ENCODE results near the gene GCN1.

GCN1 gene

GRCh38 chr12:120190386-120190785 is 4.1 kb downstream of the GCN1 start:
- Histone ChIP-seq H3K9ac (ENCODE audit: low read depth, low read length, poor library complexity, severe bottlenecking) (no peak overlapping the region), H3K9me3 (ENCODE audit: insufficient read depth, low read depth, low read length) (no peaks in the 10 kb centered on the region), H3F3A (ENCODE audit: low read depth) (no peaks in the 10 kb centered on the region), H3K9me2 (replicated peaks; ENCODE audit: low read depth, low read length) (no peaks in the 10 kb centered on the region), H3K4me3 (ENCODE audit: low read length, poor library complexity, severe bottlenecking) (no peak overlapping the region), H2AFZ (ENCODE audit: low read length) (no peak overlapping the region), H3K36me3 (ENCODE audit: insufficient read depth, low read length) (peaks cover 42% of the 10 kb centered on the region; the same call in 1 of the 2 replicates), H3K4me1 (ENCODE audit: insufficient read depth, low read length, poor library complexity, severe bottlenecking) (peaks cover 18% of the 10 kb centered on the region), H4K20me1 (ENCODE audit: insufficient read depth, low read length, poor library complexity, severe bottlenecking) (peaks cover 32% of the 10 kb centered on the region), H3K27me3 (ENCODE audit: insufficient read depth, low read length, poor library complexity, severe bottlenecking) (no peaks in the 10 kb centered on the region), H3K4me2 (ENCODE audit: low read depth, low read length, poor library complexity, severe bottlenecking) (no peak overlapping the region), H3K79me2 (ENCODE audit: insufficient read depth, low read length) (peaks cover 57% of the 10 kb centered on the region)
- no peak for TF ChIP-seq CTCF (conservative IDR thresholded peaks at IDR 0.05; ENCODE audit: low read length)
- TF ChIP-seq EZH2phosphoT487 (IDR thresholded peaks at IDR 0.05; ENCODE audit: borderline replicate concordance), result no peak

- no peaks in the 10 kb centered on the region for H3K9me2 ChIP-seq (replicated peaks; ENCODE audit: low read depth, low read length)
- TF ChIP-seq EZH2phosphoT487 (IDR thresholded peaks at IDR 0.05; ENCODE audit: borderline replicate concordance), result no peak
- no peak for TF ChIP-seq CTCF (conservative IDR thresholded peaks at IDR 0.05; ENCODE audit: low read length)
- no peak overlapping the region for H2AFZ ChIP-seq (ENCODE audit: low read length)
- H3K79me2 ChIP-seq (ENCODE audit: insufficient read depth, low read length), result peaks cover 28% of the 10 kb centered on the region
- H3K9me3 ChIP-seq (ENCODE audit: insufficient read depth, low read depth, low read length), result no peaks in the 10 kb centered on the region
- H4K20me1 ChIP-seq (ENCODE audit: insufficient read depth, low read length, poor library complexity, severe bottlenecking), result peaks cover 22% of the 10 kb centered on the region
- H3K9ac ChIP-seq (ENCODE audit: low read depth, low read length, poor library complexity, severe bottlenecking), result no peak overlapping the region
- no peak overlapping the region for H3K4me3 ChIP-seq (ENCODE audit: low read length, poor library complexity, severe bottlenecking)
- H3K4me1 ChIP-seq (ENCODE audit: insufficient read depth, low read length, poor library complexity, severe bottlenecking), result peaks cover 6% of the 10 kb centered on the region
- no peak overlapping the region for H3K4me2 ChIP-seq (ENCODE audit: low read depth, low read length, poor library complexity, severe bottlenecking)
- no peaks in the 10 kb centered on the region for H3K27me3 ChIP-seq (ENCODE audit: insufficient read depth, low read length, poor library complexity, severe bottlenecking)
- peaks cover 76% of the 10 kb centered on the region; the same call in 1 of the 2 replicates for H3K36me3 ChIP-seq (ENCODE audit: insufficient read depth, low read length)
- H3F3A ChIP-seq (ENCODE audit: low read depth), result no peaks in the 10 kb centered on the region
Observed at GRCh38 chr12:120186654-120187053, 7.9 kb downstream of the GCN1 start.

DNA sequence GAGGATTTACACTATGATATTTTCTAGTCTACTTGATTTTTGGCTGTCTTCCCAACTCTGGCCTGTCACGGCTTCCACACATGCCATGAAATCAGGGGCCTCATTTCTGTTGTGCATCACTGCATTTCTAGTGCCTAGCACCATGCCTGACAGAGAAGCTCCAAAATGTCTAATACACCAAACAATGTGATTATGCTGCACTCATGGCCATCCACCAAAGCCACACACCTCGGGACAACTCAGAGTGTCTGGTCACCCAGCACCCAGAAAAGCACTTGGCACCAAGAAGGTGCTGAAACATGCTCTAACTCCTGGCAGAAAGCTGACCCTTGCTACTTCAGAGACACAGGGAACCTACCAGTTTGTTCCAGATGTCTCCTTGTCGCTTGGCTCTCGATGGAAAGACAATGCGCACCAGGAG is 11.3 kb downstream of the GCN1 start:
- no peaks in the 10 kb centered on the region for H3K27me3 ChIP-seq (ENCODE audit: insufficient read depth, low read length, poor library complexity, severe bottlenecking)
- H3K4me1 ChIP-seq (ENCODE audit: insufficient read depth, low read length, poor library complexity, severe bottlenecking), result no peaks in the 10 kb centered on the region
- no peak overlapping the region for H3K4me2 ChIP-seq (ENCODE audit: low read depth, low read length, poor library complexity, severe bottlenecking)
- no peak overlapping the region for H3K4me3 ChIP-seq (ENCODE audit: low read length, poor library complexity, severe bottlenecking)
- TF ChIP-seq CTCF (conservative IDR thresholded peaks at IDR 0.05; ENCODE audit: low read length) (no peak), EZH2phosphoT487 (IDR thresholded peaks at IDR 0.05; ENCODE audit: borderline replicate concordance) (no peak)
- peaks cover 12% of the 10 kb centered on the region; the same call in 1 of the 2 replicates for H3K79me2 ChIP-seq (ENCODE audit: insufficient read depth, low read length)
- peaks cover 10% of the 10 kb centered on the region for H4K20me1 ChIP-seq (ENCODE audit: insufficient read depth, low read length, poor library complexity, severe bottlenecking)
- H3K9me3 ChIP-seq (ENCODE audit: insufficient read depth, low read depth, low read length), result no peaks in the 10 kb centered on the region
- no peaks in the 10 kb centered on the region for H3K9me2 ChIP-seq (replicated peaks; ENCODE audit: low read depth, low read length)
- H3F3A ChIP-seq (ENCODE audit: low read depth), result no peaks in the 10 kb centered on the region
- H2AFZ ChIP-seq (ENCODE audit: low read length), result no peak overlapping the region
- peaks cover 82% of the 10 kb centered on the region; the same call in 1 of the 2 replicates for H3K36me3 ChIP-seq (ENCODE audit: insufficient read depth, low read length)
- no peak overlapping the region for H3K9ac ChIP-seq (ENCODE audit: low read depth, low read length, poor library complexity, severe bottlenecking)

Measured in Loucy (cell line).